ENCODE measurements around the gene DLG5. TPM values are rescaled to one million over a fixed set of nuclear protein-coding genes. Genes with fewer than 3 reads are reported as not detected.

DLG5 gene
- total and polyA plus RNA-seq, 9 of the 15 experiments (the other 6 are each of a cell fraction or from before 2014, with no cell fraction given) = 1.4 to 26.8 (median 11.2) TPM

GRCh38 chr10:77926566-77927401 lies at the start of gene DLG5 (continued):
- TF ChIP-seq REST (IDR thresholded peaks at IDR 0.05; ENCODE audit: borderline replicate concordance) (no peak), REST (CRISPR knock-in tag; IDR thresholded peaks at IDR 0.05; ENCODE audit: low read depth) (0 out of 2 replicates have a peak, but pooled peaks have one; percentile 25), AFF1 (IDR thresholded peaks at IDR 0.05; ENCODE audit: low read depth in 1 of 2, partially characterized antibody in 2 of 2) (no peak), RBM34 (IDR thresholded peaks at IDR 0.05; ENCODE audit: borderline replicate concordance, insufficient read depth, low read length) (no peak), GABPB2 (CRISPR knock-in tag; conservative IDR thresholded peaks at IDR 0.05) (no peak), NR4A1 (CRISPR knock-in tag; IDR thresholded peaks at IDR 0.05) (no peak), NR4A1 (tag; IDR thresholded peaks at IDR 0.05) (peak; percentile 54; the same call in 1 of the 2 replicates), MNT (conservative IDR thresholded peaks at IDR 0.05) (no peak)
